ENCODE measurements around the gene PSMA2. TPM values are rescaled to one million over a fixed set of nuclear protein-coding genes. Genes with fewer than 3 reads are reported as not detected.

Gene PSMA2
- total RNA-seq, 1 donor from 2014 or later: 316 TPM

DNA sequence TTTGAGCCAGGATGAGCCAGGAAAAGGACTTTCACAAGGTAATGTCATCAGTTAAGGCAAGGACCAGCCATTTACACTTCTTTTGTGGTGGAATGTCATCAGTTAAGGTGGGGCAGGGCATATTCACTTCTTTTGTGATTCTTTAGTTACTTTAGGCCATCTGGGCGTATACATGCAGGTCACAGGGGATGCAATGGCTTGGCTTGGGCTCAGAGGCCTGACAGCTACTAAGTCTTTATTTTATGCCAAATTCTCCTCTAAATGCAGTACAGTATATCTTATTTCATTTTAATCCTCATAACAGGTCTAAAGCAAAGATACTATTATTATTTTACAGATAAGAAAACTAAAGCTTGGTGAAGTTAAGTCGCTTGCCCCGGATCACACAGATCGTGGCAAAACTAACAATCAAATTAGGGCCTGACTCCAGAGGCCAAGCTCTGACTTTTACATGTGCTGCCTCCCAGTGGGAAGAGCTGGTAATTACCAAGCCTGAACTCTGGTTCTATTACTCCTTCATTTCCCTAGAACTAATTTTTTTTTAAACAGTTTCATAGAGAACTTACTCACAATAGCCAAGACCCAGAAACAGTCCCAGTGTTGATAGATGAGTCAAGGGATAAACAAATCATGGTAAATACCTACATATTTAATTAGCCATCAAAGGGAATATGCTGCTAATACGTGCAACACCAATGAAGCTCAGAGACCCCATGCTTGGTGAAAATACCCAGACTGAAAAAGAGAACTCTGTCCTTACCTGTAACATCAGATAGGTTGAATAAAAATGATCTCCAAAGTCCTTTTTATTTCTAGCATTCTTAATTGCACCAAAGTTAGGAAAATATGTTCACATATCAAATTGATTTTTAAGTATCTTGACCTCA, 55.5 kb downstream of the PSMA2 start:
- Histone ChIP-seq H3K36me3 (no peaks in the 10 kb centered on the region), H3K4me1 (no peaks in the 10 kb centered on the region), H3K9ac (no peak overlapping the region), H3K4me3 (no peak overlapping the region), H3K27ac (no peak overlapping the region), H3K27me3 (no peaks in the 10 kb centered on the region), H4K20me1 (ENCODE audit: low read depth) (no peaks in the 10 kb centered on the region), H3F3A (ENCODE audit: low read depth) (no peaks in the 10 kb centered on the region), H3K9me3 (ENCODE audit: low read depth) (no peaks in the 10 kb centered on the region), H2AFZ (replicated peaks) (no peak overlapping the region), H3K4me2 (no peak overlapping the region), H3K79me2 (ENCODE audit: low read depth) (no peaks in the 10 kb centered on the region)
- peaks cover 3% of the 10 kb centered on the region for H3K9me3 Mint-ChIP-seq
- peaks cover 2% of the 10 kb centered on the region for H3K27me3 Mint-ChIP-seq (ENCODE audit: insufficient read depth, low read depth)
- no peak overlapping the region for H3K27ac Mint-ChIP-seq
- no peaks in the 10 kb centered on the region for H3K36me3 Mint-ChIP-seq
- TF ChIP-seq, protein P1, sequence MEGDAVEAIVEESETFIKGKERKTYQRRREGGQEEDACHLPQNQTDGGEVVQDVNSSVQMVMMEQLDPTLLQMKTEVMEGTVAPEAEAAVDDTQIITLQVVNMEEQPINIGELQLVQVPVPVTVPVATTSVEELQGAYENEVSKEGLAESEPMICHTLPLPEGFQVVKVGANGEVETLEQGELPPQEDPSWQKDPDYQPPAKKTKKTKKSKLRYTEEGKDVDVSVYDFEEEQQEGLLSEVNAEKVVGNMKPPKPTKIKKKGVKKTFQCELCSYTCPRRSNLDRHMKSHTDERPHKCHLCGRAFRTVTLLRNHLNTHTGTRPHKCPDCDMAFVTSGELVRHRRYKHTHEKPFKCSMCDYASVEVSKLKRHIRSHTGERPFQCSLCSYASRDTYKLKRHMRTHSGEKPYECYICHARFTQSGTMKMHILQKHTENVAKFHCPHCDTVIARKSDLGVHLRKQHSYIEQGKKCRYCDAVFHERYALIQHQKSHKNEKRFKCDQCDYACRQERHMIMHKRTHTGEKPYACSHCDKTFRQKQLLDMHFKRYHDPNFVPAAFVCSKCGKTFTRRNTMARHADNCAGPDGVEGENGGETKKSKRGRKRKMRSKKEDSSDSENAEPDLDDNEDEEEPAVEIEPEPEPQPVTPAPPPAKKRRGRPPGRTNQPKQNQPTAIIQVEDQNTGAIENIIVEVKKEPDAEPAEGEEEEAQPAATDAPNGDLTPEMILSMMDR (IDR thresholded peaks at IDR 0.05): peak; percentile 83
- TF ChIP-seq EZH2phosphoT487 (IDR thresholded peaks at IDR 0.05): no peak
- H3K4me3 Mint-ChIP-seq: no peak overlapping the region
- no peaks in the 10 kb centered on the region for H3K4me1 Mint-ChIP-seq
- DNase-seq (ENCODE audit: low spot score): peak; percentile 74

DNA sequence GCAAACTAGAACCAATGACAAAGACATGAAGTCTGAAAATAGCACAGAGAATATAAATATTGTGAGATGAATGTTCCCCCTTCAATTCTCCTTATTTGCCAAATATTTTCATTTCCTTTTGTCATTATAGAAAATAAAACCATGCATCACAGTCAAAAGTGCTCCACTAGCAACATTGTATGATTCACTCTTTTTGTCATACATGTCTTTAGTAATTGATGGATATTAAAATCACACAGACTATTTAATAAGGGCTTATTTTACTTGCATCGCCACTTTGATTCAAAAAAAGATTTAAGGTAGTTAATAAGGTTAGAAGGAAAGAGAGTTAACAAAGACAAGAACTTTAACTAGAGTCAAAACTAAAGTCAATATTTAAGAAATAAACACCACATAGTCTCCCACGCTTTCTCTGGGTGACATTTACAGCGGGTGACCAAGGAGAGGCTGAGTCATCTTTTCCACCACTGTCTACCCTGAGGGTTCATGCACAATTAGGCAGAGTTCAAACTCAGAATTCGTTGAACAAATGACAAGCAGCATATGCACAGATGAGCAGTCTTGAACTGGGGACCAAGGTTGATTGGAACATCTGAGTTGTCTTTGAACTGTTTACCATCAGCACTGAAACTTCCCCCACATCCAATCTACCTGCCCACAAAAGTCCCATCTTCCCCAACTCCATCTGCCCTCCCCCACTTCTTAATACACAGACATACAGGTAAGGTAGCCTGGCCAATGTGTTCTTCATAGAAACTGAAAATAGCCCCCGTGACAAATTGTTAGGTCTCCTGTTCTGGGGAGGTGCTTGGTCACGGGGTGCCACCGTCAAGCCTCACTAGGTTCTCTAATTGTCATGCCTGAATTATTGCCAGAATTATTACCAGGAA, 62.6 kb downstream of the PSMA2 start:
- no peaks in the 10 kb centered on the region for H3K4me1 Mint-ChIP-seq
- H3K27ac ChIP-seq: no peak overlapping the region
- no peaks in the 10 kb centered on the region for H3K36me3 Mint-ChIP-seq
- H3K9ac ChIP-seq: no peak overlapping the region
- H2AFZ ChIP-seq (replicated peaks): no peak overlapping the region
- no peaks in the 10 kb centered on the region for H4K20me1 ChIP-seq (ENCODE audit: low read depth)
- no peaks in the 10 kb centered on the region for H3K36me3 ChIP-seq
- H3K9me3 ChIP-seq (ENCODE audit: low read depth): no peaks in the 10 kb centered on the region
- no peak overlapping the region for H3K27ac Mint-ChIP-seq
- H3K4me3 Mint-ChIP-seq: no peak overlapping the region
- H3K4me2 ChIP-seq: no peak overlapping the region
- H3K27me3 ChIP-seq: no peaks in the 10 kb centered on the region
- TF ChIP-seq EZH2 (IDR thresholded peaks at IDR 0.05): no peak
- TF ChIP-seq EZH2phosphoT487 (IDR thresholded peaks at IDR 0.05): no peak
- TF ChIP-seq, protein P1 (IDR thresholded peaks at IDR 0.05): no peak
- H3K27me3 Mint-ChIP-seq (ENCODE audit: insufficient read depth, low read depth): no peaks in the 10 kb centered on the region
- H3K79me2 ChIP-seq (ENCODE audit: low read depth): no peaks in the 10 kb centered on the region
- H3K9me3 Mint-ChIP-seq: peaks cover 18% of the 10 kb centered on the region
- H3K4me3 ChIP-seq: no peak overlapping the region
- H3F3A ChIP-seq (ENCODE audit: low read depth): no peaks in the 10 kb centered on the region
- H3K4me1 ChIP-seq: no peaks in the 10 kb centered on the region
- no peak for DNase-seq (ENCODE audit: low spot score)

DNA sequence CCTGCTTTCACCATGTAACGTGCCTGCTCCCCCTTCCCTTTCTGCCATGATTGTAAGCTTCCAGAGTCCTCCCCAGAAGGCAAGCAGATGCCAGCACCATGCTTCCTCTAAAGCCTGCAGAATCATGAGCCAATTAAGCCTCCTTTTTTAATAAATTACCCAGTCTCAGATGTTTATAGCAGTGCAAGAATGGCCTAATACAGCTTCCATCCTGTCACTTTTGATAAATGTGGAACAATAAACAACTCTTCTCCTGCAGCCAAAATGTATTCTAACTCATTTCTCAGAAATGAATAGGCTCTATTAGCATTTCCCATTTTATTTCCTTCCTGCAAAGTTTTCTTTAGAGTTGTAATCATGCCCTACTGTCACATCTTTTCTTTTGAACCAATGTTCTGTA, 63.5 kb downstream of the PSMA2 start:
- no peak overlapping the region for H3K27ac ChIP-seq
- Mint-ChIP-seq H3K4me1 (no peaks in the 10 kb centered on the region), H3K27ac (no peak overlapping the region), H3K36me3 (no peaks in the 10 kb centered on the region), H3K27me3 (ENCODE audit: insufficient read depth, low read depth) (no peaks in the 10 kb centered on the region), H3K9me3 (peaks cover 21% of the 10 kb centered on the region), H3K4me3 (no peak overlapping the region)
- no peaks in the 10 kb centered on the region for H4K20me1 ChIP-seq (ENCODE audit: low read depth)
- no peak overlapping the region for H2AFZ ChIP-seq (replicated peaks)
- H3K36me3 ChIP-seq: no peaks in the 10 kb centered on the region
- H3F3A ChIP-seq (ENCODE audit: low read depth): no peaks in the 10 kb centered on the region
- H3K4me3 ChIP-seq: no peak overlapping the region
- no peaks in the 10 kb centered on the region for H3K79me2 ChIP-seq (ENCODE audit: low read depth)
- TF ChIP-seq, protein P1 (IDR thresholded peaks at IDR 0.05): no peak
- TF ChIP-seq EZH2phosphoT487 (IDR thresholded peaks at IDR 0.05) (no peak), EZH2 (IDR thresholded peaks at IDR 0.05) (no peak)
- no peak overlapping the region for H3K4me2 ChIP-seq
- DNase-seq (ENCODE audit: low spot score): no peak
- H3K9me3 ChIP-seq (ENCODE audit: low read depth): no peaks in the 10 kb centered on the region
- H3K27me3 ChIP-seq: no peaks in the 10 kb centered on the region
- H3K4me1 ChIP-seq: no peaks in the 10 kb centered on the region
- no peak overlapping the region for H3K9ac ChIP-seq

Other genes starting within 250 kb of the PSMA2 start
- 6.4 and 8.6 TPM in 2 replicates for gene C7orf25, start 20.1 kb downstream of the PSMA2 start, total RNA-seq (ENCODE audit: low replicate concordance)
- gene MRPL32, start 202 bp upstream of the PSMA2 start, total RNA-seq (ENCODE audit: low replicate concordance): 76.5 and 133 TPM in 2 replicates
- gene HECW1, start 180.5 kb upstream of the PSMA2 start, total RNA-seq (ENCODE audit: low replicate concordance): 0.11 and 0.28 TPM in 2 replicates

Measured in neural progenitor cell (in vitro differentiated cells).